ENCODE measurements around the gene KLC4.

The KLC4 gene

DNA sequence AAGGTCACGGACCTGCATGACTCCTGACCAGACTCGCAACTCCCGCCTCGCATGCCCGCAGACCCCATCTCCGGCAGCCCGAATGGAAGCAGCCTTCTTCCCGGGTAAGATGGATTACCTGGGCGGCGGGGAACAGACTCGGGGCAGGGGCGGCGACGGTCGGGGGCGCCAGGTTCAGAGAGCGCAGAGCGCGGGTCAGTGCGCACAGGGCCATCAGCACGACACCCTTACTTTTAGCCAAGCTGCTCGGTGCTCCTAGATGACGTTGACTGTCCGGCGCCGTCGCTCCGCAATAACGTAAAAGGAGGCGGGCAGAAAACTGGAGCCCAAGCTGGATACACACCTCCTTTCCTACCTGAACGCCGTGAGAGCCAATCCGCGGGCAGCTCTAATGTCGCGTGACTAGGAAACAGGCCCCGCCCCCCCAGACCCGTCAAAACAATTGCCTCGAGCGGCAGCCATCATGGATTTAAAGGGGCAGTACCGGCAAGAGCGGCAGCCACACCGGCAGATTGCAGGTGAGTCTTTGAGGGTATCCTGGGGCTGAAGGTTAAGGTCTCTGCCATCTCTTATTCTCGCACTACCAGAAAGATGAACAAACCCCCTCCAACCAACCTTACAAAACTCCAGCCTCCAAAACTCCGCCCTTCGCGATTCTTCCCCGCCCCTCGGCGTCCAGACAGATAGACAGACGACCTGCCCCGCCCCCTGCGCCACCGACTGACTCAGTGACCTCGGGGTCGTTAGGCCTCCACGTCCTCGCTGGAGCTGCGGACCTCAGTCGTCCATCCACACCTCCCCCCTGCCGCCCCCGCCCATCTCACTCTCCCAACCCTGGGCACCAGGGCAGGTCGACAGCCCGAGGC, at the start of gene KLC4, which contains the start of gene MRPL2:
KLC4 (plus strand) TSS at position 464 of the 866 bp plus-strand sequence. CDS start 1,705 bp downstream, outside the sequence.
MRPL2 (minus strand) TSS at position 267 of the 866 bp plus-strand sequence; CDS start at position 214, 53 bp downstream.
- DNase-seq = peak; percentile 97

DNA sequence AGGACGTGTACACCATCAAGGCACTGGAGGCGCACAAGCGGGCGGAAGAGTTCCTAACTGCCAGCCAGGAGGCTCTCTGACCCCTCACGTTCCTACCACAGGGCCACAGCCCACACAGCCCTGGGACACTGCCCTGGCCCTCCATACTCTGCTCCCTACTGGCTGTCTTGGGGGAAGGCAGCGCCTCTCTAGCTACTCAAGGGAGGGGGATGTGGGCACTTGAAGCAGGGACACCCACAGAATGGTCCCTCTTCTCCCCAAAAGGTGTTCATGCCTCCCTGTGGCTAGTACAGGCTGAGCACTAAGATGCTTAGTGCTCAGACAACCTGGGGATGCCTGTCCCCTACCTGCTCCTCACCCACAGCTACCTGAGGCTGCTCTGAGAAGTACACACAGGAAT, 48.2 kb upstream of the KLC4 start:
- DNase-seq = no peak

DNA sequence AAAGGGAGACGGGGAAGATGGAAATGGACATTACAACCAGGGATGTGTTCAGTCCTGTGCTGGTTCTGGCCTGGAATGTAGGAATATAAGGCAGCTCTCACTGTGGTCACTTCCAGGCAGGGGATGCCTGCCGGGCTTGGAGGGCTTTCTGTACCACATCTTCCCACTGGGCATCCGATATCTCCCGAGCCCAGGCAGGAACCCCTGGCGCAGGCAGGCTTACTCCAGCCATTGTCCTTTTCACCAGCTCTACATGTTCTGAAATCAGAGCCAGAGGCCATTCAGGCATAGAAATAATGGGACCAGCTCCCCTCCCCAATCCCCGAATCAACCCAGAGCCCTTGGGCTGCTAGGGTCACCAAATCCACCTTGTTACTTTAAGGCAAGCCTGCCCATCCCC, 47.1 kb upstream of the KLC4 start:
- no peak for DNase-seq

GRCh38 chr6:43013097-43013842, 46.2 kb upstream of the KLC4 start:
- DNase-seq = no peak

GRCh38 chr6:43013843-43014433, 45.5 kb upstream of the KLC4 start, which contains the start of the genes KLHDC3 and MEA1:
TSS of gene KLHDC3 (plus strand) at chr6:43014249. CDS start at chr6:43017193, 2,944 bp downstream.
TSS of gene MEA1 (minus strand) at chr6:43013946. CDS start at chr6:43013813, 133 bp downstream.
- DNase-seq = peak; percentile 97

- no peak for DNase-seq
These were observed 45.0 kb upstream of the KLC4 start for GRCh38 chr6:43014434-43014909.

GRCh38 chr6:43016176-43016942, 43.1 kb upstream of the KLC4 start:
- no peak for DNase-seq

- no peak for DNase-seq
These were observed 42.5 kb upstream of the KLC4 start for GRCh38 chr6:43016943-43017334.

DNA sequence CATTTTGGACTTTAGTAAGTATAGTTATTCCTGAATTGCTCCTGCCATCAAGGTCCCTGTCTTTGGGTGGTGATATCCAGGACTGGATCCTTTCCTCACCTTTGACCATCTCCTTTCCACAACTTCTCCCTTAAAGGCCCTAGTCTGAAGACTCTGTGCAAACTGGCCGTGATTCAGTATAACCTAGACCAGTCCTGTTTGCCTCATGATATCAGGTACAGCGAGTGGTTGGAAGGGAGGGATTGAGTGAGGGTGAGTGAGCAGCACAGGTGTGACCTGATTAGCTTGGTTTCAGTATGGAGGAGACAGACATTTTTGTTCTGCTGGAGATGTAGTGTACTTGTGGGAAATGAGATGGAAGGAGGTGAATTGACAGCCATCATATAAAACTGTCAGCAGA, 40.3 kb upstream of the KLC4 start:
- DNase-seq = no peak

DNA sequence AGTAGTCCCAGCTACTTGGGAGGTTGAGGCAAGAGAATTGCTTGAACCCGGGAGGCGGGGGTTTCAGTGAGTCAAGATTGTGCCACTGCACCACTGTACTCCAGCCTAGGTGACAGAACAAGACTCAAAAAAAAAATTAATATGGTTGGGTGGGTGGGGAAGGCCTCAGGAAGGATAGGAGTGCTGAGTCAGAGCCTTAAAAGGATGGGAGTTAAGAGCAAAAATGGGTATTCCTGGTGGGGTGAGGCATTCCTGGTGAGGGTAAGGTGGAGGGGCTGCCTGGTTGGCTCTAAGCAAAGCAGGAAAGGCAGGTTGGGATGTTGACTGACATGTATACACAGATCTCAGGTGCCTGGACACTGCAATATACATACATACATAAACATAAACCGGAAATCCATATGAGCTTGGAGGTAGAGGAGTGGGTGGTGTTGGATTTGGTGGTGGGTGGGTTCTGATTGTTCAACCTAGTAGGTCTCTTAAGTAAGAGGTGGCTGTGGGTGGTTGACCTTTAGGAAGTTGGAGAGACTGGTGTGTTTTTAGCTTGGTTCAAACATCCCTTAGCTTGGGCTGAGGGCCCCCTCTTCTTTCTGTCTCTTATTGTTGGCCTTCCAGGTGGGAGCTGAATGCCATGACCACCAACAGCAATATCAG, 39.3 kb upstream of the KLC4 start:
- no peak for DNase-seq

DNA sequence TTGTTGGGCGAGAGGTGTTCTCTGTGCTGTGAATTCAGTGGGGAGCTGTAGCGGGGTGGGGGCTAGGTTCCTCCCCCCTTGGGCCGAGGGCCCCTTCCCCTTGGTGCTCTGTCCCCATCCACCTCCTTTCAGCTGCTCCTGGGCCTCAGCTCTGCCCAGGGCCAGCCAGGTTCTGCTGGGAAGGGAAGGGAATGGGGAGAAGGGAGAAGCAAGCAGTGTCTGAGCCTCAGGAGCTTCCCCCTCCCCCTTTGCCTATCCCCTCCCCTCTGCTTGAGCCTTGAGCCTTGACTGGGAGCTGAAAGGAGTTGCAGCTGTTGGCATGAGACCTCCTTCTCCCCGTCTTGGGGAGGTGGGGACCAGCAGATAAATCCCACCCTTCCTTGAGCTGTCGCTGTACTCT, 38.6 kb upstream of the KLC4 start:
- DNase-seq = no peak

DNA sequence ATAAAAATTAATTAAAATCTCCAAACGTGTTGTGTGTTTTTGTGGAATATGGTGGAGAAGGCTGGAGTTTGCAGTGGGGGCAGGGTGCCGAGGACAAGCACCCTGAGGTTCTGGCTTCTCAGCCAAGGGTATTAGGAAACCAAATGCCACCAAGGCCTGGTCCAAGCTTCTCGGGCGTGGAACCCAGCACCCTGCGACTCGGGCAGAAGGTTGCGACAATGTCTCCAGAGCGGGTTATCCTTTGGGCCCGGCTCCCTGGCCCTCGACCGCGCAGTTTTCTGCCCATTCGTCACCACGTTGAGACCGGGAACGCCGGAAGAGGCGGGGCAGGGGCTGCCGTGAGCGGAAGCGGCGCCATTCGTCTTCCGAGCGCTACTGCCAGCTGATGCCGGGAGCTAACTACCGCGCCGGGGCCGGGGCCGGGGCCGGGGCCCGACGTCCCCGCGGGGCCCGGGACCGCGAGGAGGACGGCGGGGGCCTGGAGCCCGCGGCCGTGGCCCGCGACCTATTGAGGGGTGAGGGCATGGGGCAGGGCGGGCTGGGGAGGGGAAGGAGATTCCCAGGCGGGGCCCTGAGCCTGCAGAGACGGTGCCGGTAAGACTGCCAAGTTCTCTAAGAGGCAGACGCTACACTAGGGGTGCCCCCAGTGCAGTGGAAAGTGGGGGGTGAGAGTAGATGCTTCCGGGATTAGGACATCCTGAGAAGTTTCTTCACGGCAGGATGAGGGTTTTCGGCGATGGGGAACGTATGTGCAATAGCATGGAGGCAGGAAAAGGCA, 38.0 kb upstream of the KLC4 start, which contains the start of gene RRP36:
RRP36 (plus strand) TSS at position 354 of the 778 bp plus-strand sequence; CDS start at position 386, 32 bp downstream.
- peak; percentile 50 for DNase-seq

GRCh38 chr6:43024436-43024835, 35.0 kb upstream of the KLC4 start:
- no peak for DNase-seq

DNA sequence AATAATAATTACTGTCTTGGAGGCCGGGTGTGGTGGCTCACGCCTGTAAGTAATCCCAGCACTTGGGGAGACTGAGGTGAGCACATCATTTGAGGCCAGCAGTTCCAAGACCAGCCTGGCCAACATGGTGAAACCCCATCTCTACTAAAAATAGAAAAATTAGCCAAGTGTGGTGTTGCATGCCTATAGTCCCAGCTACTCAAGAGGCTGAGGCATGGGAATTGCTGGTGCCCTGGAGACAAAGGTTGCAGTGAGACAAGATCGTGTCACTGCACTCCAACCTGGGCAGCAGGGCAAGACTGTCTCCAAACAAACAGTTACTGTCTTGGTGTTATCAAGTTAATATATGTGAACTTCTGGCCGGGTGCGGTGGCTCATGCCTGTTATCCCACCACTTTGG, 33.1 kb upstream of the KLC4 start:
- DNase-seq = no peak

DNA sequence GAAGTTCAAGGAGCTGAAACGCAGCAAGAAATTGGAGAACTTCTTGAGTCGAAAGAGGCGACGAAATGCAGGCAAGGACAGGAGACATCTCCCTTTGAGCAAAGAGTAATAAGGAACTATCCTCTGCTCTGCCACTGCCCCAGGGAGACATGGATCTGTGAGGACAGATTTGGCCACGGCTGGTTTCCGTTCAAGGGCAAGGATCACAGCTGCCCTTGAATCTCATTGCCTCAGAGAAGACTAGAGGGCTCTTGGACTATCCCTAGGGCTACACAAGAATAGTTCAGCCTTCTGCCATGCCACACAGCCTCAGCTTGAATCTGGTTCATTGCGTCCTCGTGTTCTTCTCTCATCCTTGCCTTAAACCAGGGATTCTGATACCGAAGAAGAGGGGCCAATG, 30.3 kb upstream of the KLC4 start:
- no peak for DNase-seq

DNA sequence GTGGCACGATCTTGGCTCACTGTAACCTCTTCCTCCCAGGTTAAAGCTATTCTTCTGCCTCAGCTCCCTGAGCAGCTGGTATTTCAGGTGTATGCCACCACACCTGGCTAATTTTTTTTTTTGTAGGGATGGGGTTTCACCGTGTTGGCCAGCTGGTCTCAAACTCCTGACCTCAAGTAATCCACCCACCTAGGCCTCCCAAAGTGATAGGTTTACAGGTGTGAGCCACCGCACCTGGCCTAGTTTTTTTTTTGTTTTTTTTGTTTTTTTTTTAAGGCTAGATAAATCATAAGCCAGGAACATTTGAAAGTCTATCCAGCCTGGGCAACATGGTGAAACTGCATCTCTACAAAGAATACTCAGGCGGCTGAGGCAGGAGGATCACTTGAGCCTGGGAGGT, 27.1 kb upstream of the KLC4 start:
- no peak for DNase-seq

GRCh38 chr6:43033496-43034189, 25.8 kb upstream of the KLC4 start:
- no peak for DNase-seq

GRCh38 chr6:43034190-43034525, 25.3 kb upstream of the KLC4 start:
- no peak for DNase-seq

DNA sequence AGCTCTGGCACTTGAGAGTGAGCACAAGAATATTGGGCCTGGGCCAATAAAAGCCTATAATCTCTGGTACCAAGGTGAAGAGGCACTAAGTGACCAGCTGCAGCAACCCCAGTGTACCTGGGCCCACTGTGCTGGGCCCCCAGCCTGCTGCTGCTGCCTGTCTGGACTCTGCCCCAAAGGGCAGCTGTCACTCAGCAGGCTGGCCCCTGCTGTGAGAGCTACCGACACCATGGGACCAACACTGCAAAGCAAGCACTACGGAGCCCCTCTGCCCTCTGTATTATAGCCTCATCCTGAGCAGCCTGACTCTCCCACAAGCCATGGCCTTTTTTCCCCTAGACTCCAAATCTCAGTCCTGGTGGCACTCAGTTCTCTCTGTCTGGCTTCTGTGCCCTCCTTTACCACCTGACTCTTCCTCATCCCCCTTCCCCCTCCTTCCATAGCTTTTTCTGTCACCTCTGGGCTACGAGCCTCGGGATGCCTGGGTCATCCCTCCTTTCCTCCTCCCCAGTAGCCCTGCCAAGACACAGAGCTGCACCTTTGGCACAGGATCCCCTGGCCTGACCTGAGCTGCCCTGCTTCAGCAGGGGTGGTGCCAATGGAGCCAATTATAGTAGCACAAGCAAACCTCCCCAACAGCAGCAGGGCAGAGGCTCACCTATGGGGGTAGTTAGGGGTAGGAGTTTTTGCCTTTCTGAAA, 23.8 kb upstream of the KLC4 start:
- DNase-seq = no peak

DNA sequence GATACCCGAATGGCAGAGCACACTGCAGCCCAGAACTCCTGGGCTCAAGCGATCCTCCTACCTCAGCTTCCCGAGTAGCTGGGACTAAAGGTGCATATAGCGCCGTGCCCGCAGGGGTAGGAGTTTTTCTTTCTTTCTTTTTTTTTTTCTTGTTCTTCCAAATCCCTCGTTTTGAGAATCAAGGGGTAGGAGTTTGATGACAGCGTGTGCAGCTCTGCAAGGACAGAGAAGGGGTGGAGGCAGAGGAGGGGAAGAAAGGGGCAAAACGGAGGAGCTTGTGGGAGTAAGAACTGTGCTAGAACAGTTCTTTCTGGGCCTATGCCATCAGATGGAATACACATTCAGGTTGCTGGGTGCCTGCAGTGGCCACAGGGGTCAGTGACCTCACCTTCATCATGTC, 22.7 kb upstream of the KLC4 start:
- DNase-seq = no peak
